HG03135 (cell line): ENCODE results near the gene ADAM12.

Source experiments
- ATAC-seq: cut with Tn5 transposase; IDR thresholded peaks from one replicate; pipeline ENCODE4 v1.9.1; 2021; ENCODE audit warnings: mild to moderate bottlenecking, moderate library complexity; ENCODE audit not compliant: unreplicated experiment

ADAM12 gene

DNA sequence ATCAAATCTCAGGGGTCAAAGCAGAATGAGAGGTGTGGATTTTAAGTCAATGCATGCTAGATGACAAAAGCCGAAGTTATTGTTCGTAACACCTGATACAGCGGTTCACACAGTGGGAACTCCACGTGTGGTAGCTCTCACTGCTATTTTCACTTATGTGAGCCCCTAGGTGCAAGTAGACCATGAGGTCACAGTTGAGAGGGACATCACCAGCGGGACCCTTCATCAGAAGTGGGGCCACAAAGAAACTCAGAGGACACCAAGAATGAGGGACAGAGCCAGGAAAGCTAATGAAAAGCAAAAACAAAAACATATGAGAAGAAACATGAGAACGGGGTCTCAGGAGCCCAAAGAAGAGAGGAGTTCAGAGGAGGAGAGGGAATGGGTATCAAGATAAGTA lies 63.5 kb downstream of the ADAM12 start:
- no peak for ATAC-seq

DNA sequence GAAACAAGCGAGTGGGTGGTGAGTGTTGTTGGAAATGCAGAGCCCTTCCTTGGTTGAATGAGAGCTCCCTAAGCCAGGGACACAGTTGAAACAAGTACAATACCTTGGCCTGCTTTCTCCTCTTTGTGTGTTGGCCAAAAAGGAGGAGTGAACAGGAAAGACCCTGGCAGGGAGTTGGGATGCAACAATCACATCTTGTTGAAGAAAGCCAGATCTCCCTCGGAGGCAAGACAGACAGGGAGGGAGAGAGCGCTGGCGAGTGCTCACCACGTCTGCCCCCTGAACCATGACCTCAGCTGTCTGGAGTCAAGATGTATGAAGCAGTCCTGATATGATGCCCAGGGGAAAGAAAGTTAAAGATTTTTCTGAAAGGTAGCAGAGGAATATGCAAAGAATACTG lies 66.8 kb downstream of the ADAM12 start:
- ATAC-seq, result no peak

DNA sequence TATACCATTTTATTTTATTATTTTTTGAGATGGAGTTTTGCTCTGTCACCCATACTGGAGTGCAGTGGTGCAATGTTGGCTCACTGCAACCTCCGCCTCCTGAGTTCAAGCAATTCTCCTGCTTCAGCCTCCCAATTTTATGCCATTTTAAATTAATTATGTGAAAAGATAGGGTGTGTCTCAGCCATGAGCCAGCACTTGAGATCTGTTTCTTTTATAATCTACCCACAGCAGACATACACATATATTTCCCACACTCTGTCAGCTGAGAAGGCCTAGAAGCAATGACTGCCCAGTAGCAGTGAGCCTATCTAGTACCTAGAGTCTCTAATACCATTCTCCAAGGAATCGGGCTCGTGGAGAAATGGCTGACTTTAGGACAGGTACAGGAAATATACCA lies 70.5 kb downstream of the ADAM12 start:
- ATAC-seq, result no peak

DNA sequence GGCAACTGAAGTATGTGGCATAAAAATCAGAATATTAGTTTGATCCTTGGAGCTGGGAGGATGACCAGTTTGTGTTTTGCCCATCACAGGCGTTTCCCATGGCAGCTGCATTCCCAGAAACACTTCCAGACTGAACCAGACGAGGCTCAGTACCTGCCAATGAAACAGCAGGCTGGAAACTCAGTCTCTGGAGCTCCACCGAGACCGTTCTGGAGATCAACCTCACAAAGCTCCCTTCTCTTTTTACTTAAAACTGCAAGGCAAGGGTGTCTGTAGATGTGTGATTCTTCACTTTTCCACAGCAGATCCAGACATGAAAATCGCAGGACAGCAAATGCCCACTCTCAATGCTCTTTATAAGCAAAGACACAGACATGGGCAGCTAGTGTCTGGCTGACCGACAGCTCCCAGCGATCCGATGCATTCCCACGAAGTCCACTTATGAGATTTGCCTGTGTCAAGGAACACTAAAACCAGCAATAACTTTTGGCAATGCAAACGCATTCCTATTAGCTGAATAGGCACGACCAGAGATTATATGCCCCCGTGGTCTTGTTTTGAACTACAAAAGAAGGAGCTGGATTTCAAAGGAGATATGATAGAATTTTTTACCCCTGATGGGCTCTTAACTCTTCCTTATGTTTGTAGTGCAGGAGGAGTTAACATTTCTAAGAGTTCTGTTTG lies 72.6 kb downstream of the ADAM12 start:
- ATAC-seq, result no peak

DNA sequence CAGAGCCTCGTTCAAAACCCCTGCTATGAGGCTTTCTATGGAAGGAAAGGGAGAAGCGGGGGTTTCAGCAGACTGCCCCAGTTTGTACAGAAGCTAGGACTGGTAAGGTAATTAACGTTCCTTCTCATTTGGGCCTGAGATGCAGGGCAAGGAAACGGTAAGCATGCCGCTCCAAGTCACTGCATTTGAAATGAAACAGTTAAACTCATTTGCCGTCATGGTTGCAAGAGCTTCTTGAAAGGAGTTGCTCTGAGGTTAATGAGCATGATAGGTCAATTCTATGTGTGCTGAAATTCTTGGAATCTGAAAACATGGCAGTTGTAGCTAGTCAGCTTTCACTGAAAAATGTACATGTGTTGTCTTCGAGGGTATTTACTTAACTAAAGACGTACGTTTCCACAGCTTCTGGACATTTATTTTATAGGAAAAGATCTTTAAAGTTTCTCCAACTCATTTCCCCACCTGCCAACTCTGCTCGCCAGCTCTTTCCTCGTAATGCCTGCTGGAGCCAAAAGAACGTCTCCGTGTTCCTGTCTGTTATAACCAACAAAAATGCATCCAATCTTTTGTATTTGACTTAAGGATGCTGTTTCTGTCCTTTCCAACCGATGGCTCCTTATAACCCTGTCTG lies 73.3 kb downstream of the ADAM12 start:
- ATAC-seq, result no peak

DNA sequence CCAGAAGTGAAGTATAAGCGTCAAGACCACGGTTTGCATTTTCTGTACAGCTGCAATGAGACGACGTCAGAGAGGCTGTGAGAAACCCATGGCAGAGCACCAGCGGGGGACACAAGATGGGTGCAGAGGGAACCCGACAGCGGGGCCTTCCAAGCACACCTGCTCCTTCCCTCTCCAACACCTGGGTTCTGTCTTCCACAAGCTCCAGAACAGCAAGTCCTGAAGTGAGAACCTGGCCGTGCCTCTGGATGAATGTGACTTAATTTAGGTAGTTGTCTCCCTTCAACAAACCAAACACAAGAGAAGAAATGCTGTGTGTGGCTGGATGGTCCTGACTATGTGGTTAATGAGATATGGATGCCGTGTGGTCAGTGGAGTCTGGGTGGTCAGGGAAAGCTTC lies 76.1 kb downstream of the ADAM12 start:
- no peak for ATAC-seq

DNA sequence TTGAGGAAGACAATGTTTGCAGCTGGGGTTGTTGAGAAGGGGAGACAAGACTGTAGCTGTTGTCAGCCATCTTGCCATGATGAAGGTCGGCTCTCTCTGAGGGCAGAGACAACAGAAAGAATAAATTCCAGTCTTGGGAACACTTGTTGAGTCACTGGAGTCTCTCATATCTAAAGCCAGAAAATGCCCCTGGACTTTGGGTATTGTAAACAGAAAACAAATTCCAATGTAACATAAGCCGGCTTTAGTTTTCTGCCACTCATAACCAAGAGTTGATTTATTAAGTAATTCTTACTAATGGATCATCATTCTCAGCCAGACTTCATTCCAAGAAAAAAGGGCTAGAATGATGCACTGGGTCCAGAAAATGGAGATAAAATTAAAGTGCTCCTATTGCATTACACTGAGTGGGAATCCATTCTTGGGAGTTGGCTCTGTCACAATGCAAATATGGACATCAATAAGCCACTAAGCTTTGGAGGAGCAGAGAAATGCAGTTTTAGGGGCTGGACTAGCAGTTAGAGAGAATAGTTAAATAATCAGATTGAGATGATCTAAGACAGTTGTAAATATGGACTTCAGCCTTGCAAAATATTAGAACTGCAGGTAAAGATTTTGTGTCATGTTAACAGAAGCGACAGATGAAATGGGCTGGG lies 78.9 kb downstream of the ADAM12 start:
- ATAC-seq, result no peak

DNA sequence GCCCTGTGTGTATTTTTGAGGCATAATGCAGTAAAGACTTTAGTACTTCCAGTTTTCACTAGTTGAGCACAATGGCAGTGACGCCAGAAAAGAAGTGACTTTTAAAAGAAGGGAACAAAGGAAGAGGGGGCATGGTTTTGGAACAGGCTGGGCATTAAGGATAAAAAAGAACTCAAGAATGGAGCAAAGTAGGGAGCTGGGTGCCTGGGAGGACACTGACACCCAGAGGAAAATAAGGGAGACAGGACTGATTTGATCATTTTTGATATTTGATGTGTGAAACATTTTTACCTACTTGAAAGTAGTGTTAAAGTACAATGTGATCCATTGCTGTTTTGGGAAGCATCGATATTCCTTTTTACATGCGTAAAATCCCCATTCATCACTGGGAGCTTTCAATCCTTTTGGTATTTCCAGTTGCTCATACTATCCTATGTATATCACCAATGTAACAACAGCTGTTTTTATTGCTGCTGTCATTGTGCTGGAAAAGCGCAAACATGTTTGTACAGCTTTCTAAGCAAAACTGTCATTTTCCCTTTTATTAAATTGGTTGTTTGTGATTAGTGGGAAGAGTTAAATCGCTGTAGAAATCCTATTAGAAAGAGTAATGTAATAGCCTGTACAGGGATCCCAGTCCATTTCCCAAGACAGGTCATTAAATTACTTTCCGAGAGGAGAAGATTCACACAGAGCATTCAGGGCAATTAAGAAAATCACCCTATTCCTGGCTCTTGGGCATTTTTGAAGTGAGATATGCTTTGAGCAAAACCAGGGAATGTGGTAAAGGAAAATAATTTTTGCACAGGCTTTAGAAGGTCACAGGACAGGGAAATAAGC lies 85.2 kb downstream of the ADAM12 start:
- ATAC-seq, result no peak

DNA sequence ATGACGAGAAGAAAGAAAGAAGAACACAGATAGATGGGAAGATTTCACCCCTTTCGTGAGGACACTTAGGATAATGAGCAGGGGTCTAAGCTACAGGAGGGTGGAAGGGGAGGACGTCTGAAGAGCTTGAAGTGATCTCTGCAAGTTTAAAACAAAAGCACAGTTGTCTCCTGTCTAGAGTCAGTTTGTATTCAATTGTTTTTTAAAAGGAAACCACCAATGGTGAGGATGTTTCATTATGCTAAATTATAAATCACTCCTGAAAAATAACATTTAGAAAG lies 85.9 kb downstream of the ADAM12 start:
- ATAC-seq, result no peak

DNA sequence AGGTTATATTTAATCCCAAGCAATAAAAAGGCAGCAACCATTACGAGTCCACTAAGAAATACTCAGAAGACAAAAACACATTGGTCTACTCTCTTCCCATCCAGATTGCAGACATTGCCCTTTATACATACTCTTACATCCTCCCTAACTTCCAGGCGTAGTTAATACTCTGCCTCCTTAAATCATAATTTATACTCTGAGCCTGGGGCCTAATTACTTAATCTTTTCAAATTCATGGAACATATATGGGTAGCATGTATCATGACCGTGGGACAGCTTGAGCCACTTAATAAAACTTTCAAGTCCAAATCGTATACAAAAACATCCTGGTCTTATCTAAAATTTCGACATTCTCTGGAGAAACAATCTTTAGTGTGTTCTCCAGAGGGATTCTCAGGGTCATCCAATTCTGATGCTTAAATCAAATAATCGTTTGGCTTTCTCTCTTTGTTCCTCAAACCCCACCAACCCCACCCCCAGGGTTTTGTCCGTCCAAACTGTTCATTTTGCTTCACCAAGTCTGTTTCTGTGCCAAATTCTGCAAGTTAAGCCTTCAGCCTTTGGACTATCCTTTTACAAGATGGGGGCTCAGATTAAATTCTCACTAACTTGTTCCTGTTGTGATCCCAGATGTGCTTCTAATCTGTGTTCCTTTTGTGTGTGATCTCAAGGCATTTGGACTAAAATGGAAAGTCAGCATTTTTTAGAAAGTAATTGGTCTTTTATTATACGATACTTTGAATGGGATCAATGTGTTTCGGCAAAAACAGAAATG lies 86.4 kb downstream of the ADAM12 start:
- no peak for ATAC-seq

DNA sequence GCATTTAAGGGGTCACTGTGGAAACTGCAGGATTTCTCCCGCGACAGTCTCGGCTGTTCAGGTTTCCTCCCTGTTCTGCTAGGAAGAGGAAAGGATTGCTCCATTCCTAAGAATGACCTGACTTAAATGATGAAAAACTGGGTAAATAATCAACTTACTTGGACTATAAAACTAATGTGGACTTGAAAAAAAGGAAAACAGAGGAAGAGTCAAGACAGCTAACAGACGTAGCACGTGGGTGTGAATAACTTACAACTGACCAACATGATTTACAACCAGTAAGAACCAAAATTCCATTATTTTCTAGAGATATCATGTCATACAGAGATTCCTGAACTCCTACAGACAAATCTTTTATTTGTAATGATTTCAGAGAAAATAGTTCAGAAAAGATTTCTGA lies 93.8 kb downstream of the ADAM12 start:
- ATAC-seq, result no peak

DNA sequence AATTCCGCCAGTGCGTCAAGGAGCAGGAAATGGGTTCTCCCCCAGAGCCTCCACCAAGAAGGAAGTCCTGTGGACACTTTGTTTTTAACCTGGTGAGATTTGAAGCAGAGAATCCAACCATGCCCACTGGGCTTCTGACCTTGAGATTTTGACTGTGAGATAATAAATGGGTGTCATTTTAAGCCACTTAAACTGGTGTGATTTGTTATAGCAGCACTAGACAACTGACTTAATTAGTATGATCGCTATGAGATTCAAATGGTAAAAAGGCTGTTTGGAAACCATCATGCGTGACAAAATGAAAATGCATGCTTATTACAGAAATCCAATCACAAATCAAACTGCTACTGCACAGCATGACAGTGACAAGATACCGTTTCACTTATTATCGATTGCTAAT lies 98.0 kb downstream of the ADAM12 start:
- no peak for ATAC-seq

DNA sequence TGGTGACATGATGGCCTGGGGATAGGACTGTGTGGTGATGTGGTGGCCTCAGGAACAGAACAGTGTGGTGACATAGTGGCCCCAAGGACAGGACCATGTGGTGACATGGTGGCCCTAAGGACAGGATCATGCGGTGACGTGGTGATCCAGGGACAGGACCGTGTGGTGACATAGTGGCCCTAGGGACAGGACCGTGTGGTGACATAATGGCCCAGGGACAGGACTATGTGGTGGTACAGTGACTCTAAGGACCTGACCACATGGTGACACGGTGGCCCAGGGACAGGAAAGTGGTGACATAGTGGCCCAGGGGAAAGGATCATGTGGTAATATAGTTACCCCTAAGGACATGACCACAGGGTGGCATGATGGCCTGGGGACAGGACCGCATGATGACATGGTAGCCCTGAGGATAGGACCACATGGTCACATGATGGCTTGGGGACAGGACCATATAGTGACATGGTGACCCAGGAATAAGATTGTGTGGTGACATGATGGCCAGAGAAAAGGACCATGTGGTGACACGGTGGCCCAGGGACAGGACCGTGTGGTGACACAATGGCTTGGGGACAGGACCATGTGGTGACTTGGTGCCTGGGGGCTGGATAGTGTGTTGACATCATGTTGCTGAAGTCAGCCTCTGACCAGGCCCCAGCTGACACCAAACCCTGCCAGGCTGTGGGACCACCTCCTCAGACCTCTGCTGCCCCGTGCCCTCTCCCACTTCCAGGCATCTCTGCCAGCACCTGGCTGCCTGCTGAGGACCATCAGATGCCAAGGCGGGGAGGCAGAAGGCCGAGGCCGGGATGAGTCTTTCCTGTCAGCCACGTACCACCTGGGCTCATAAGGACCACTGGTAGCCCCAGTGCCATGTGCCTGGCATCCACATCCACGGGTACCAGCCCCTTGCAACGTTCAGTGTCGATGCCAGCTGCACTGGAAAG lies 99.5 kb downstream of the ADAM12 start:
- no peak for ATAC-seq

DNA sequence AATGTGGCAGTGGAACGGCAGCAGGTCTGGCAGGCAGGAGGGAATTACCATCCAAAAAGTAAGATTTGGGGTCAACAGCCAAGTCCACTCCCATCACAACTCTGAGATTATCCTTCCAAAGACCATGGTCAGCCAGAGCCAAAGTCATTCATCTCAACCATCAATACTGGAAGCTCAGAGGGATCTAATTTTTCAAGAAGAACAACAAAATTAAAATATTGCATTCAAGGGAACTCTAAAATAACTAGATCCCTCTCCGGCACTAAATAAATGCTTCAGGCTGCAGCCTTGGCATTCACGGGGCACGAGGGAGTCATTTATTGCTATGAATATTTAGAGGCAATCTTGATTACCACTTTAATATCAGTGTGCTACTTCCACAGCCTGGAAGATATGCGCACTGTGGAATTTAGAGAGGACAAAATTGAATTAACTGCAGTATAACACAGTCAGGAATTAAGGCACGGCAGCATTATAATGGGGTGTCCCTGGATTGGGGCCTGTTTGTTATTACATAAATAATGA lies 102.0 kb downstream of the ADAM12 start:
- ATAC-seq, result no peak

DNA sequence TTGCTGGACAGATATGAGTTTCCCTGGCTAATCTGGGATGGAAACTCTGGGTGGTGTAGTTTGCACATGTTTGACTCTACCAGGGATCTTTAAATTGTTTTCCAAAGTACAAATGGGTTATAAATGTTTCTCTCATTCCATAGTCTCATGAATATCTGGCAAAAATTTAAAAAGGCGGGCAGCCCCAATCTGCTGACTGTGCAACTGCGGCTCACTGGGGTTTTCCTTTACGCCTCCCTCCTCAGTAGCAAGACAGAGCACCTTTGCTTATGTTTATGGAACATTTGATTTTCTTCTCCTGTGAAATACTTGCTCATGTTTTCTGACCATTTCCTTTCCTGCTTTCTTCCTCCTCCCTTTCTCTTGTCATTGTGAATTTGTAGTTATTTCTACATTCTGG lies 105.0 kb downstream of the ADAM12 start:
- no peak for ATAC-seq

DNA sequence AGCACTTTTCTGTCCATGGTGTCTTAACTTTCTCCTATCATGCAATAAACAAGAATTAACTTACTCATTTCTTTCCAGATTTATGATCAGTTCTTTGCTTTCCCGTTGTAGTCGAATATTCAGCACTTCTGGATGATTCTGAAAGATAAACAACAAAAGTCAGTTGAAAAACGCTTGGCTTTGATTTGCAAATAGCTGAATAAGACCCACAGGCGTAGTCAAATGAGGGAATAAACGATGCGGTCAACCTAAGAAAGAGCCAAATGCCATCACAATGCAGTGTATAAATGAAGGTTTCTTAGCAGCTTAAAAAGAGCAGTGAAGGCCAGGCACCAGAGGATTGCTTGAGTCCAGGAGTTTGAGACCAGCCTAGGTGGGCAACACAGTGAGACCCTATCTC lies 109.4 kb downstream of the ADAM12 start:
- ATAC-seq, result no peak

DNA sequence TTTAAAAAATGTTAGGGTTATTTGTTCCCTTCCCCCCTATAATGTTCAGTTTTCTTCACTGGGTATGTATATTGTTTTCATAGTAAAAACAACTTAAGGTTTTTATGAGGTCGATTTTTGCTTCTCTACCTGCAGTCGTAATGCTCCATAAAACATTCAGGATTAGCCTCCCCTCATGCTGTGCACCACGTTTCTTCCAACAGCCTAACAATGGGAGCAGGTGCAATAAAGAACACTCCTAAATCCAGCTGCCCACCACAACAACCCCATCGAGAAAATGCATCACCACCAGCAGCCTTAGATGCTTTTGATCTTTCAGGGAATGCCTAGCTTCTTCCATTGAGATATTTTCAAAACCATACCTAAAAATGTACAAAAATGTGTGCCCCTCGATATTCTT lies 111.1 kb downstream of the ADAM12 start:
- ATAC-seq, result no peak

DNA sequence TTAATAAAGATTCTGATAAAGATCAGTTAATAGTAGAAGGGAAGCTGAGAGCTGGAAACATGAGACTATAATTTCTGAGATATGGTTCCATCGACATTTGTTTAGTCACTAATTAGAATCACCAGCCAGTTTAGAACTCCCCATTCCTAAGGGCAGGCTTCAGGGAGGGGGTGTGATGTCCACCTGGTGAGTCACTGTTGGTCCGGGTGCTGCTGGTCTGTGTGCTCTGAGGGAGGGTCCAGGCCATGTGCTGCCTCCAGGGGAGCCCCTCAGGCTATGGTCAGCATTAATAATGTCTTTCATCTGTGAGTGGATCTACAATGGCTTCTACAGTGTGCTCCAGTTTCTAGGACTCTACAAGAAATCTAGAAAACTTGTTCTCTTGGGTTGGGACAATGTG lies 115.8 kb downstream of the ADAM12 start:
- ATAC-seq, result no peak

DNA sequence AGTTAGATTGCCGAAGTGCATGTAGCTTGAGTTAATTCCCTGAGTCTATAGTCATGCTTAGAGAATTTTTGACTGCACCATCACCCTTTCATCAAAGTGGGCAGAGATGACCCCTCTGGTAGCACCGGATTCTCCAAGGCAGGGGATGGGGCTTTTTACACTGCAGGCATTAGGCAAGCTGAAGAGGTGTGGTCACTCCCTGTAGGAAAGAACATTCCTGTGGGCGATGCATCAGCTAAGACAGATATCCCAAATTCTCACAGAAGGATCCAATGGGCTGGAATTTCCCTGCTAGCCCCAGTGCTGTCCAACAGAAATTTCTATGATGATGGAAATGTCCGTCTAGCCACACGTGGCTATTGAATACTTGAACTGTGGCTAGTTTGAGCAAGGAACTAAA lies 118.2 kb downstream of the ADAM12 start:
- ATAC-seq, result no peak
